Measurements from ENCODE around the gene DOCK11. TPM values are rescaled to one million over a fixed set of nuclear protein-coding genes. Genes with fewer than 3 reads are reported as not detected.

DOCK11 gene
- total RNA-seq, 1 experiment from 2014 or later, result 13.1 TPM

DNA sequence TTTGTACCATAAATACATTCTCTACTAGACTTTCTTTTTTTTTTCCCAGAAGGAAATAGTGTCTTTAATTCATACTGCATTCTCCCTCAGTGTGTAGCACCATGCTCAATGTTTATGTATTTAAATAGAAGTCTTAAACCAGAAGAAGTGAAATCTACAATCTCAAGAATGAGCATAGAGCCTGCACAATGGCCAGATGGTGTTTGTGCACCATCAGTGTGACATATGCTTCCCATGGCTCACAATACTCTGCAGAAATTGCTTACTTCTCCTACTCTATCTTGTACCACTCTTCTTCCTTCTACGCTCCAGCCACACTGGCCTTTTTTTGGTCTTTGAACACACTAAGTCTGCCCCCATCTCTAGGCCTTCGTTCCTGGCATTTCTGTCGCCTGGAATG, 2.6 kb upstream of the DOCK11 start:
- ATAC-seq (no peak), DNase-seq (ENCODE audit: low spot score) (no peak)
- Mint-ChIP-seq H3K4me1 (peaks cover 17% of the 10 kb centered on the region), H3K4me3 (no peak overlapping the region), H3K36me3 (no peaks in the 10 kb centered on the region), H3K27me3 (ENCODE audit: low read depth) (peaks cover 18% of the 10 kb centered on the region), H3K27ac (no peak overlapping the region), H3K9me3 (no peaks in the 10 kb centered on the region)
- no peak for TF ChIP-seq SMAD4 (CRISPR knock-in tag; IDR thresholded peaks at IDR 0.05)
- TF ChIP-seq, protein P1, sequence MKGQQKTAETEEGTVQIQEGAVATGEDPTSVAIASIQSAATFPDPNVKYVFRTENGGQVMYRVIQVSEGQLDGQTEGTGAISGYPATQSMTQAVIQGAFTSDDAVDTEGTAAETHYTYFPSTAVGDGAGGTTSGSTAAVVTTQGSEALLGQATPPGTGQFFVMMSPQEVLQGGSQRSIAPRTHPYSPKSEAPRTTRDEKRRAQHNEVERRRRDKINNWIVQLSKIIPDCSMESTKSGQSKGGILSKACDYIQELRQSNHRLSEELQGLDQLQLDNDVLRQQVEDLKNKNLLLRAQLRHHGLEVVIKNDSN (CRISPR knock-in tag; IDR thresholded peaks at IDR 0.05), result no peak
- TF ChIP-seq, protein P2, sequence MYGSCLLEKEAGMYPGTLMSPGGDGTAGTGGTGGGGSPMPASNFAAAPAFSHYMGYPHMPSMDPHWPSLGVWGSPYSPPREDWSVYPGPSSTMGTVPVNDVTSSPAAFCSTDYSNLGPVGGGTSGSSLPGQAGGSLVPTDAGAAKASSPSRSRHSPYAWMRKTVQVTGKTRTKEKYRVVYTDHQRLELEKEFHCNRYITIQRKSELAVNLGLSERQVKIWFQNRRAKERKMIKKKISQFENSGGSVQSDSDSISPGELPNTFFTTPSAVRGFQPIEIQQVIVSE (CRISPR knock-in tag; IDR thresholded peaks at IDR 0.05; ENCODE audit: borderline replicate concordance), result no peak
- TF ChIP-seq, protein P3, sequence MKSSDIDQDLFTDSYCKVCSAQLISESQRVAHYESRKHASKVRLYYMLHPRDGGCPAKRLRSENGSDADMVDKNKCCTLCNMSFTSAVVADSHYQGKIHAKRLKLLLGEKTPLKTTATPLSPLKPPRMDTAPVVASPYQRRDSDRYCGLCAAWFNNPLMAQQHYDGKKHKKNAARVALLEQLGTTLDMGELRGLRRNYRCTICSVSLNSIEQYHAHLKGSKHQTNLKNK (CRISPR knock-in tag; IDR thresholded peaks at IDR 0.05), result no peak
- no peak for TF ChIP-seq PREB (CRISPR knock-in tag; IDR thresholded peaks at IDR 0.05; ENCODE audit: borderline replicate concordance)
- TF ChIP-seq JUN (CRISPR knock-in tag; IDR thresholded peaks at IDR 0.05), result no peak
- no peak for TF ChIP-seq GABPB1 (CRISPR knock-in tag; IDR thresholded peaks at IDR 0.05)
- TF ChIP-seq CREM (CRISPR knock-in tag; IDR thresholded peaks at IDR 0.05), result no peak
- TF ChIP-seq FOXP4 (CRISPR knock-in tag; IDR thresholded peaks at IDR 0.05), result no peak
- TF ChIP-seq ZNF219 (CRISPR knock-in tag; IDR thresholded peaks at IDR 0.05; ENCODE audit: borderline replicate concordance), result no peak
- TF ChIP-seq JAZF1 (CRISPR knock-in tag; IDR thresholded peaks at IDR 0.05), result no peak
- TF ChIP-seq E2F5 (CRISPR knock-in tag; IDR thresholded peaks at IDR 0.05), result no peak
- no peak for TF ChIP-seq ZNF423 (CRISPR knock-in tag; IDR thresholded peaks at IDR 0.05)
- TF ChIP-seq TEAD4 (CRISPR knock-in tag; IDR thresholded peaks at IDR 0.05), result no peak
- no peak for TF ChIP-seq TEAD1 (CRISPR knock-in tag; IDR thresholded peaks at IDR 0.05)
- ChIA-PET POLR2A (no interaction called here), CTCF (no interaction called here)

- peaks cover 20% of the 10 kb centered on the region for H3K27me3 Mint-ChIP-seq (ENCODE audit: low read depth)
- H3K9me3 Mint-ChIP-seq, result no peaks in the 10 kb centered on the region
- ATAC-seq (no peak), DNase-seq (ENCODE audit: low spot score) (no peak)
- no peak overlapping the region for H3K27ac Mint-ChIP-seq
- ChIA-PET POLR2A (no interaction called here), CTCF (no interaction called here)
- peaks cover 23% of the 10 kb centered on the region for H3K4me1 Mint-ChIP-seq
- H3K4me3 Mint-ChIP-seq, result no peak overlapping the region; the same call in 1 of the 2 replicates
- H3K36me3 Mint-ChIP-seq, result no peaks in the 10 kb centered on the region
- TF ChIP-seq TEAD1 (CRISPR knock-in tag; IDR thresholded peaks at IDR 0.05), result no peak
- TF ChIP-seq ERG (CRISPR knock-in tag; IDR thresholded peaks at IDR 0.05), result no peak
- no peak for TF ChIP-seq RORB (CRISPR knock-in tag; IDR thresholded peaks at IDR 0.05)
- TF ChIP-seq KAT7 (CRISPR knock-in tag; IDR thresholded peaks at IDR 0.05; ENCODE audit: borderline replicate concordance), result no peak
- TF ChIP-seq IRF2 (CRISPR knock-in tag; IDR thresholded peaks at IDR 0.05; ENCODE audit: borderline replicate concordance, low read depth), result no peak
- TF ChIP-seq GABPB1 (CRISPR knock-in tag; IDR thresholded peaks at IDR 0.05), result no peak
- TF ChIP-seq CBFB (CRISPR knock-in tag; IDR thresholded peaks at IDR 0.05; ENCODE audit: low read depth), result no peak
- TF ChIP-seq E2F4 (CRISPR knock-in tag; IDR thresholded peaks at IDR 0.05; ENCODE audit: borderline replicate concordance, low read depth), result no peak
- TF ChIP-seq ETV6 (CRISPR knock-in tag; IDR thresholded peaks at IDR 0.05), result no peak
- TF ChIP-seq, protein P4, sequence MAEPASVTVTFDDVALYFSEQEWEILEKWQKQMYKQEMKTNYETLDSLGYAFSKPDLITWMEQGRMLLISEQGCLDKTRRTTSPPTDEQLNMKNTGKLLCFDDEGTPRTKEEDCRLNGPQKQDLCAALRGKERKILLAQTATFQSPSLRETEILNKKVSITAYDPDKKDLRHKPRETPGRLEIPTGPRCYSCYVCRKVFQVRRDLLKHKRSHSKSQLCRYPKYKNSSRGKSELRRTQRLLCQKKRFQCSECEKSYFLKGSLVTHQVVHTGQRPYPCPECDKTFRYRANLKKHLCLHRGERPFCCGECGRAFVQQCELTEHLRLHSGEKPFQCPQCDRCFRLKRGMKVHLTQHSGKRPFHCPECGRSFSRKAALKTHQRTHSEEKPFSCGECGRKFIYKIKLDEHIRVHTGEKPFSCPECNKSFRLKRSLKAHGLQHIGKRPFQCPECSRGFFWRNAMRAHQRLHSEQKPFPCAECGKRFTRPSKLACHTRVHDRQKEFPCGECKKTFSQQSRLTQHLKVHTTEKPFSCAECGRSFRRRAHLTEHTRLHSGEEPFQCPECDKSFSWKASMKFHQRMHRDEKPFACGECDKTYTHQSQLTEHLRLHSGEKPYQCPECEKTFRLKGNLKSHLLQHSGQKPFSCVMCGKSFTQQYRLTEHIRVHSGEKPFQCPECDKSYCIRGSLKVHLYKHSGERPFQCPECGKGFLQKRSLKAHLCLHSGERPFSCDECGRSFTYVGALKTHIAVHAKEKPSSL (CRISPR knock-in tag; conservative IDR thresholded peaks at IDR 0.05), result no peak
- TF ChIP-seq SMAD3 (CRISPR knock-in tag; IDR thresholded peaks at IDR 0.05; ENCODE audit: borderline replicate concordance), result no peak
- TF ChIP-seq ZNF416 (CRISPR knock-in tag; IDR thresholded peaks at IDR 0.05), result no peak
Measured at GRCh38 chrX:118493653-118494297, 1.8 kb upstream of the DOCK11 start.
